ENCODE data around the gene ANK2. TPM values are rescaled to one million over a fixed set of nuclear protein-coding genes. Genes with fewer than 3 reads are reported as not detected.

ANK2 gene
- total and polyA plus RNA-seq, 2 of the 13 experiments (the other 11 are each of a cell fraction or from before 2014, with no cell fraction given): 2.7 to 15.1 TPM

- TF ChIP-seq, protein P1, sequence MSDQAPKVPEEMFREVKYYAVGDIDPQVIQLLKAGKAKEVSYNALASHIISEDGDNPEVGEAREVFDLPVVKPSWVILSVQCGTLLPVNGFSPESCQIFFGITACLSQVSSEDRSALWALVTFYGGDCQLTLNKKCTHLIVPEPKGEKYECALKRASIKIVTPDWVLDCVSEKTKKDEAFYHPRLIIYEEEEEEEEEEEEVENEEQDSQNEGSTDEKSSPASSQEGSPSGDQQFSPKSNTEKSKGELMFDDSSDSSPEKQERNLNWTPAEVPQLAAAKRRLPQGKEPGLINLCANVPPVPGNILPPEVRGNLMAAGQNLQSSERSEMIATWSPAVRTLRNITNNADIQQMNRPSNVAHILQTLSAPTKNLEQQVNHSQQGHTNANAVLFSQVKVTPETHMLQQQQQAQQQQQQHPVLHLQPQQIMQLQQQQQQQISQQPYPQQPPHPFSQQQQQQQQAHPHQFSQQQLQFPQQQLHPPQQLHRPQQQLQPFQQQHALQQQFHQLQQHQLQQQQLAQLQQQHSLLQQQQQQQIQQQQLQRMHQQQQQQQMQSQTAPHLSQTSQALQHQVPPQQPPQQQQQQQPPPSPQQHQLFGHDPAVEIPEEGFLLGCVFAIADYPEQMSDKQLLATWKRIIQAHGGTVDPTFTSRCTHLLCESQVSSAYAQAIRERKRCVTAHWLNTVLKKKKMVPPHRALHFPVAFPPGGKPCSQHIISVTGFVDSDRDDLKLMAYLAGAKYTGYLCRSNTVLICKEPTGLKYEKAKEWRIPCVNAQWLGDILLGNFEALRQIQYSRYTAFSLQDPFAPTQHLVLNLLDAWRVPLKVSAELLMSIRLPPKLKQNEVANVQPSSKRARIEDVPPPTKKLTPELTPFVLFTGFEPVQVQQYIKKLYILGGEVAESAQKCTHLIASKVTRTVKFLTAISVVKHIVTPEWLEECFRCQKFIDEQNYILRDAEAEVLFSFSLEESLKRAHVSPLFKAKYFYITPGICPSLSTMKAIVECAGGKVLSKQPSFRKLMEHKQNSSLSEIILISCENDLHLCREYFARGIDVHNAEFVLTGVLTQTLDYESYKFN (CRISPR knock-in tag; conservative IDR thresholded peaks at IDR 0.05): no peak
- TF ChIP-seq BORCS8-MEF2B (CRISPR knock-in tag; IDR thresholded peaks at IDR 0.05) (no peak), HMG20A (CRISPR knock-in tag; IDR thresholded peaks at IDR 0.05; ENCODE audit: borderline replicate concordance) (no peak), ZBTB14 (CRISPR knock-in tag; IDR thresholded peaks at IDR 0.05) (no peak), HMG20B (CRISPR knock-in tag; conservative IDR thresholded peaks at IDR 0.05) (no peak), ETV6 (CRISPR knock-in tag; conservative IDR thresholded peaks at IDR 0.05) (no peak), ZFP37 (CRISPR knock-in tag; IDR thresholded peaks at IDR 0.05; ENCODE audit: borderline replicate concordance) (no peak), GRHL1 (CRISPR knock-in tag; conservative IDR thresholded peaks at IDR 0.05) (no peak)
- TF ChIP-seq, protein P2, sequence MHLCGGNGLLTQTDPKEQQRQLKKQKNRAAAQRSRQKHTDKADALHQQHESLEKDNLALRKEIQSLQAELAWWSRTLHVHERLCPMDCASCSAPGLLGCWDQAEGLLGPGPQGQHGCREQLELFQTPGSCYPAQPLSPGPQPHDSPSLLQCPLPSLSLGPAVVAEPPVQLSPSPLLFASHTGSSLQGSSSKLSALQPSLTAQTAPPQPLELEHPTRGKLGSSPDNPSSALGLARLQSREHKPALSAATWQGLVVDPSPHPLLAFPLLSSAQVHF (CRISPR knock-in tag; IDR thresholded peaks at IDR 0.05): no peak
Measured at GRCh38 chr4:113013751-113014150, 35.7 kb upstream of the ANK2 start (continued).
